GM19328 (cell line): ENCODE data around the gene GPX4.

ENCODE experiments used
- ATAC-seq: cut with Tn5 transposase; IDR thresholded peaks from one replicate; pipeline ENCODE4 v1.9.1; 2021; ENCODE audit warnings: mild to moderate bottlenecking, moderate library complexity; ENCODE audit not compliant: unreplicated experiment

The GPX4 gene

DNA sequence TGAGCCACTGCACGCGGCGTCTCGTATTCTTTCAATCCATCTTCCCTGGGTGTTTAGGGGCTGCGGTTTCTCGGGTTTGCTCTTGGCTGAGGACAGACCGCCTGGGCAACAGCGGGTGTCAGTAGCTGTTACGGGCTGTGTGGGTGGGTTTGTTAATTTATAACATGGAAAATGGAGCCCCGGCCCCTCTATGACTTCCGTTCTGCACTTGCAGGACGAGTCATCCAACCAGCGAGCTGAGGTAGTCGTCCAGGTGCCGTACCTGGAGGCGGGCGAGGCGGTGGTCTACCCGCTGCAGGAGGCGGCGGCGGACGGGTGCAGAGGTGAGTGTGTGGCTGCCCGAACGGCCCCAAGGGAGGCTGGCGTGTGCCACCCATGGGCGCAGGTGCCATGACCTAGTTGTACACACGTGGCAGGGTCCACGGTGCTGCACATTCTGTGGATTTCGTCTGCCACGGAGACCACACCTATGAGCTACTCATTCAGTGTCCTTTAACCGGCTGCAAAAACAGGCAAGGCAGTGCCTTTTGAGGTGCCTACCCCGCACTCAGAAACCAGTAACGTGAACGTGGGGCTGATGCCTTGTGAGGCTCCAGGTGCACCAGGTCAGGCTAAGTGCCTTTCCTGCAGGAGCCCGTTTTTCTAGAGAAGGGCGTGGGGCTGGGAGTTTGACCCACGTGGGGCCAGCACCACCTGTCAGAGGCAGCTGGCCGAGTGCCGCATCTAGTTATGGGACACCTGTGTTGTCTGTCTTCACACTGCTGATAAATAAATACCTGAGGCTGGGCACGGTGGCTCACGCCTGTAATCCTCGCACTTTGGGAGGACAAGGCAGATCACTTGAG, 19.5 kb upstream of the GPX4 start:
- no peak for ATAC-seq

DNA sequence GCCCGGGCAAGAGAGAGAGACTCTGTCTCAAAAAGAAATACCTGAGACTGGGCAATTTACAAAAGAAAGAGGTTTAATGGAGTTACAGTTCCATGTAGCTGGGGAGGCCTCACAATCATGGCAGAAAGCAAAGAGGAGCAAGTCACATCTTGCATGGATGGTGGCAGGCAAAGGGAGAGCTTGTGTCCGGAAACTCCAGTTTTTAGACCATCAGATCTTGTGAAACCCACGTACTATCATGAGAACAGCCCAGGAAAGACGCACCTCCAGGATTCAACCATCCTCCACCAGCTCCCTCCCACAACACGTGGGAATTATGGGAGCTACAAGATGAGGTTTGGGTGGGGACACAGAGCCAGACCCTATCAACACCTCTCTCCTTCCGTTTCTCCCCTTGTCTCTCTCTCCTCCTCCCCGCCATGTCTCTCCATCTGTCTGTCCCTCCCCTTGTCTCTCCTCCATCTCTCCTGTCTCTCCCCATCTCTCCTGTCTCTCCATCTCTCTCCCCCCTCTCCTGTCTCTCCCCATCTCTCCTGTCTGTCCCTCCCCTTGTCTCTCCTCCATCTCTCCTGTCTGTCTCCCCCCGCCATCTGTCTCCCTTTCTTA, 18.6 kb upstream of the GPX4 start:
- no peak for ATAC-seq

- ATAC-seq = no peak
Observed at GRCh38 chr19:1085676-1086442, 17.9 kb upstream of the GPX4 start.

GRCh38 chr19:1086613-1087012, 17.2 kb upstream of the GPX4 start:
- ATAC-seq = no peak

GRCh38 chr19:1087813-1088415, 15.9 kb upstream of the GPX4 start:
- ATAC-seq = no peak

DNA sequence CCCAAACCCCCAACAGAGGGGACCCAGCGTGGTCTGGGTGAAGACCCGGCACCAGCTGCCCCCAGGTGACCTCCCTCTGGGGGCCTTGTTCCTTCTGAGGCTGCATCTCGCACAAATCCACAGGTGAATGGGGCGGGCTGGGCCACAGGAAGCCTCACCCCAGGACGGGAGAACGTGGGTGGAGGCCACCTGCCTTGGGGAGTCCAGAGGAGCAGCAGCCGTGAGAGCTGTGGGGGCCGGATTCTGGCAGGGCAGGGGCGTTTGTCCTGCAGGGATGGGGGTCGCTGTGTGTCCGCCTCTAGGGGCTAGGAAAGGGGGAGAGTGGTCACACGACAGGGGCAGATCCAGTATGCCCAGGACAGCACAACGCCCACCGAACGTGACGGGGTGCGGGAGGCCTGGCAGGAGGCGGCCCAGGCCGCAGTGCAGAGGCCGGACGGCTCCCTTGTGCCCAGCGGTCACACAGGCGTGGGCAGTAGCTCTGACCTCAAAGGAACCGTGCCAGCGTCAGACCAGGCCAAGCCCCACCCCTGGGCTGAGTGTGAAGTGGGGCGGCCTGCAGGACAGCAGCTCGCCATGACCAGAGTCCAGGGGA, 15.3 kb upstream of the GPX4 start:
- no peak for ATAC-seq

DNA sequence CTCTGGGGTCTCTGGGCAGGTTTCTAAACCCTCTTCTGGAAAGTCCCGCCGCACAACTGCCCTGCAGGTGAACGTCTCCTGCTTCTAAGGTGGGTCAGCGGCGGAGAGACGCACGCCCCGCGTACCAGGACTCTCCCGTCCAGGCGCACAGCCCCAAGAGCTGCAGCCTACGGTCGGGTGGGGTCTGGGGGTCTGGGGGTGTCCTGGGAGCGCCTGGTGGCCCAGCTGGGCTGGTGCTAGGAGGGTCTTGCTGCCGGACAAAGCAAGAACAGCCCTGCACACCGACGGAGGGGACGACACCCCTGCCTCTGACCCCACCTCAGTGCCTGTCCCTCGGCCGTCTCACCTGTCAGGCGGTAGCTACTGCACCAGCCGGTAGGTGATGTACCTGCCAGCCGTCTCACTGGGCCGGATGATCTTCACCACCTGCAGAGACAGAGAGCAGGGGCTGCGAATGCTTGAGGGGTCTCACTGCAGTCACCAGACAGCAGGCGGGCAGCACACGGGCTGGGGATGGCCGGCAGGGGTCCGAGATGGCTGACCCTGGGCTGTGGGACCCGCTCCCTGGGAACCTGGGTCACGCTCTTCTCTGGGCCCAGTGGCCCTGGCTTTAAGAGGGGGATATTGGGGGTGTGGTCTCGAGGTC, 14.5 kb upstream of the GPX4 start:
- no peak for ATAC-seq

GRCh38 chr19:1089891-1090290, 13.9 kb upstream of the GPX4 start:
- ATAC-seq = no peak

GRCh38 chr19:1090731-1091543, 12.9 kb upstream of the GPX4 start:
- no peak for ATAC-seq

DNA sequence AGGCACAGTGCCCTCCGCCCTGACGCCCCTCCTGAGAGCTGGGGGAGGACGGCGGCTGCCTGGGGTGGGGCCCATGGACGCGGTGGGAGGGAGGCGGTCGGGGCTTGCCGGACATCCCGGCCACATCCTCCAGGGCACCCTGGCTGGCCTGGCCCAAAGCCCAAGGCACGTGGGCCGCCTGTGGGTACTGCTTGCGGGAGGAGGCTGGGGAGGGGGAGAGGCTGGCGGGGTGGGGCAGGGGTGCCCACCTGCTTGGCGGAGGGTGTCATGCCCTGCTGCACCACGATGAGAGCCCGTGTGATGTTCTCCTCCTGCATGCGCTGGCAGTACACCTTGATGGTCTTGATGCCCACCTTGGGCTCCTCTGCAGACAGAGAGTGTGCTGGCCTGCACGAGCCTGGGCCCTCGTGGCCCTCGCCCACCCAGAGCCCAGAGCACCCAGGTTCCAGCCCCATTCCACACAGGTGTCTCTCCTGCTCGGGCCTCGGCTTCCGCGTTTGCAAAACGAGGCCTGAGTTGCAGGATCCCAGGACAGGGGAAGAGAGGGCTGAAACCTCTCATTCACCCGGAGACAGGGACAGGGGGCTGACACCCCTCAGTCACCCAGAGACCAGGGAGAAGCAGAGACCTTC, 12.1 kb upstream of the GPX4 start:
- no peak for ATAC-seq

DNA sequence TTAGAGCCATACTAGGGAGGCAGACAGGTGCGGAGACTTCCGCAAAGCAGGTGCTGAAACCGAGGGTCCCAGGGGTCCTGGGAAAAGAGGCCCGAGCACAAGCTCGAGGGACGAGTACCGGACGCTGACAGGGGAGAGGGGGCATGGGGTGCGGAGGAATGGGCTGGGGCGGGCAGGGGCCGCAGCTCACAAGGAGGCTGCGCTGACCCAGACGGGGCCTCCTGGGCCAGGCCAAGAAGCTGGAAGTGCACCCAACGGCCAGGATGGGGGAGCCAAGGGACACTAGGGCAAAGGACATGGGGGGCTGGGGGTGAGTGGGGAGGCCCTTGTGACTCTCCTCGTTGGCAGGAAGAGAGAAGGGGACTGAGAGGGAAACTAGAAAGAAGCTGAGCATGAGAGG, 10.5 kb upstream of the GPX4 start:
- no peak for ATAC-seq

GRCh38 chr19:1093811-1094553, 9.8 kb upstream of the GPX4 start:
- ATAC-seq = no peak

- ATAC-seq = no peak
Observed at GRCh38 chr19:1094655-1094977, 9.2 kb upstream of the GPX4 start.

DNA sequence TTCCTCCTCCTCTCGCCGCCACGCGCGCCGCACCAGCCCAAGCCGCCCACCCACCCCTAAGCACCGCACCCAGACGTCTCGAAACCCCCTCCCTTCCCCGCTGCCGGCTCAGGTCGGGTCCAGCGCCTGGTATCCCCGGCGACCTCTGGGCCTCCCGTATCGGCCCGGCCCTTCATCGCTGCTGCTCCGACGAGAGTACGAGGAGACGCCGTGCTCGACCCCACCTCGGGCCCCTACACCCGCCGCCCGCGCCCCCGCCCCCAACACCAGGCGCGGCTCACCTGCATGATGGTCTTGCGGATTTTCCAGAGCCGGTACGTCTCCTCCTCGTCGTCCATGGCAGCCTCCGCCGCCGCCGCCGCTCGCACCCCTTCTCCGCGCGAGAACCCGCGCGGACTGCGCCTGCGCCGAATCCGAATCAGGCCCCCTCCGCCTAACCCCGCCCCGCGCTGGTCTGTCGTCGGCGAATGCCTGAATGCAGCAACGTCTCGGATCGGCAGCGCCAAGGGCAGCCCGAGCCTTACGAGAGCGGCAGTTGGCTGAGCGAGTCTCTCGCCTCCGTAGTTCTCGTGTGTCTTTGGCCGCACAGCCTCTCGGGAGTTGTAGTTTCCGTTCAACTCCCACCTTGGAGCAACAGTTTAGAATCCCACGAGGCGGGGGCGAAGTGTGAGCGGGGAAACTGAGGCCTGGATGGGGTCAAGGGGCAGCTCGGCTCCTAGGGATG, 8.7 kb upstream of the GPX4 start, which contains the start of gene POLR2E:
POLR2E (minus strand) TSS at position 398 of the 724 bp plus-strand sequence; CDS start at position 338, 60 bp downstream.
- peak; percentile 77 for ATAC-seq

- no peak for ATAC-seq
Observed at GRCh38 chr19:1097810-1098176, 6.0 kb upstream of the GPX4 start.

DNA sequence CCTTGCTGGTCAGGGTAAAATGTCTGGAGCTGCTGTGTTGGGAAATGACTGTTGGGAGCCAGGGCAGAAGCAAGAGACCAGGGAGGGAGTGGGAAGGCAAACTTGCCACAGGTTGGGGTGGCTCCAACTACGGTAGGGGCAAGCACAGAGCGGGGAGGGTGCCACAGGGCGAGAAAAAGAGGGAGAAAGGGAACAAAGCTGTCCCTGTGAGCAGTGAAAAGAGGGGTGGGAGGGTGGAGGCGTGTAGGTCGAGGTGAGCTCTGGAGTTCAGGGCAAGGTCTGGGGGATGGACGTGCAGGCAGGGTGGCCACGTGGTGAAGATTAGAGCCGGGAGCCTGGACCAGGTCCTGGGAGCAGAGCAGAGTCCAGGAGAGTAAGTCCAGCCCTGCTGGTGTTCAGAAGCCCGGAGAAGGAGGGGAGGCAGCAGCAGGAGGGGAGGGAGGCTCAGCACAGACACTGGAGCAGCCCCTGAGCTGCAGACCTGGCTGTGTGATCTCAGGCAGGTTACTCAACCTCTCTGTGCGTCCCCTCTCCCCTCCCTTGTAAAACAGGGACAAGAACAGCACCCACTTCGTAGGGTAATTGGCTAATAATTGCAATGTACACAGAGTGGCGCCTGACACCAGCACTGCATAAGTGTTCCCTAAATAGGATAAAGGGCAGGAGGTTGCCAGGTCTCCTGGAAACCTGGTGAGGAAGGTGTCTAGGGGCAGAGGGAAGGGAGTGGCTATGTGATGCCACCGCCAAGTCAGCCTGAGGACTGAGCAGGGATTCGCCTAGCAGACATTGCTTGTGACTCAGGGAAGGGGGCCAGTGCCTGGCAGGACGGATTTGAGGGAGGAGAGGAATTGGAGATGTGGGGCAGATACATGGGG, 5.4 kb upstream of the GPX4 start:
- no peak for ATAC-seq

DNA sequence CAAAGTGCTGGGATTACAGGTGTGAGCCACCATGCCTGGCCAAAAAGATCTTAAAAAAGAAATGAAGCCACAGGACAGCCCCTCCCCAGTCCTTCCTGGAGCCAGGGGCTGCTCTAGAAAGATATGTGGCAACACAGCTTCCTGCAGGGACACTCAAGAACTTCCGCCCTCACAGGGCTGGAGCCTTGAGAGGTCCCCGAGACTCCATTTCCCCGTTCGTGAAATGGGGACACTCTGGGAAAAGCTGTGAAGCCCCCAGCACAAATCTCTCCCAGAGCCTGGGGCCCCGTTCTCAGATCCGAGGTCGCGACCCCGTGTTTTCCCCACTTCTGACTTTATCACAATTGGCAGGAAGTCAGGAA, 2.5 kb upstream of the GPX4 start:
- no peak for ATAC-seq
